Frontal cortex (tissue), 4 donors: Measurements from ENCODE around the gene GABRR3. TPM values are rescaled to one million over a fixed set of nuclear protein-coding genes. Genes with fewer than 3 reads are reported as not detected.
"Not testable (repeated sequence)": the region's sequence is repeated elsewhere in the genome, so short reads cannot be mapped to it uniquely, and the experiment has no call there.

ENCODE experiments used
- DNase-seq, 2 donors: peaks; one replicate each; pipeline ENCODE4 v3.0.0; 2012; ENCODE audit warnings: low spot score in 2 of 2
- FAIRE-seq: peaks from 2 replicates; lab custom pipeline; 2012; peaks lifted over from hg19 to GRCh38; lab: Jason Lieb, UNC
- total RNA-seq: library from RNA; depleted of rRNA; stranded (reverse); fragments of >200 nt; gene quantifications from one replicate; pipeline ENCODE4 v1.2.3, GENCODE V29; 2014
- donor health status: control.
- donor health status: control.
- donor health status: control.

The GABRR3 gene
- total RNA-seq, 1 donor from 2014 or later, result not detected

DNA sequence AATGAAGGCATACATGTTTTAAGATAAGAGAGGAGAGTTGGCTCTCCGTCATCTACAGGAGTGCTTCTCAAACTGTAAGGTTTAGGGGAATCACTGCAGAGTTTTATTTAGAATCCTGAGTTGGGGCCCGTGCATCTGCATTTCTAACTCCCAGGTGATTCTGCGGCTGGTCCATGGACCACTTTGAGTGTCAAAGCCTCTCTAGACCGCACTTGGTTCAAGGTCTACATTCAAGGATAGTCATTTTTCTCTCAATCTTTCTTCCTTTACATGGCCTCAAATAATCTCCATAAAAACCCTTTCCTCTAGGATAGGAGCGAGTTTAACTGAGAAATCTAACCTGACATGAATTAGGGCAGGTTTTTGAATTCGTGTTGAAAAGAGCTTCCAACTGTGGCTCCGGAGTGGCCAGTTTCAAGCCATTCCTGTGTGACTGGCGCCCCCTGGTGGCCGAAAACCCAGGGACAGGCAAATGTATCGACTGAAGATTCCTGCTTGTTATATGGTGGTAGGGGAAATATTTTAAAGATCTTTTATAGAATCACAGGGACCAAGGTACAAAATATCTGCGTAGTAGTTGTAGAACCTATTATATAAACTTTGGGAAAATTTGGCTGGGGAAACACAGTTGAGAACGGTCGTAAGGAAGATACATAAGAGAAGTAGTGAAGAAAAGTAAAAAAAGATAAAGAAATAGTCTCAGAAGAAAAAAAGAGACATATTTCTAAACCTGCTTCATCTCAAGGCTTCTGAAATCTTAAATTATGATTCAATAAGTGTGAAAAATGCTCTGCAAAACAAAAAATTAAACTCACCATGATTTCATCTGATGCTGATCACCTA lies 11.9 kb downstream of the GABRR3 start:
- DNase-seq (peak; percentile 20 to 30), FAIRE-seq (peak; percentile 59)

DNA sequence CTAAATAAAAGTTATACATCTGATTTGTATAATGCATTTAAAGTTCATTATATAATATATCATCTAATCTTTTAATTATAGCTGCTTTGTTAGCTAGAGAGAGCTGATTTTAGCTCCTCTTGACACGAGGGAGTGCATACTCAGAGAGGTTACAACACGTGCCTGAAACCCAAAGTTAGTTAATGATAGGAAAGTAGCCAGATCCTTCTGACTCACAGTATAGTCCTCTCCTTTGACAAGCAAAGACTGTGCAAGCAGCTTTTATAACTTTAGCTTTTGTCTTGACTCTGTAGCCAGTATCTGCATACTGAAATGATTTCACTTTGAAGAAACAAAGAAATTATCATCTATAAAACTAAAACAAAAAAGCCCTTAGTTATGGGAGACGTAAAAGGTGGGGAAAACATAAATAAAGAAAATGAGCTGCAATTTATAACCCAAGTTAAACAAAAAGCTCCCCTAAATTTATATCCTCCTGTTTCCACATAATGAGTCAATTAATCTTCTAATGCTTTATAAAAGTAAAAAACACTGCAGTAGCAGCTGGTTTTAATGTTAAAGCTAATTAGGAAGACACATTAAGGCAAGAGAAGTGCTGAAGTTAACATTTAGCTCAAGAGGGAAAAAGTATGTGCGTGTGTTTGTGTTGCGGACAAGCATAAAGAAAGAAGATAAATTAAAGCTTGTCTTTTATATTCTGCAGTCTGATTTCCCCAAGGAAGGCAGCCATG lies 13.1 kb downstream of the GABRR3 start:
- no peak for DNase-seq

DNA sequence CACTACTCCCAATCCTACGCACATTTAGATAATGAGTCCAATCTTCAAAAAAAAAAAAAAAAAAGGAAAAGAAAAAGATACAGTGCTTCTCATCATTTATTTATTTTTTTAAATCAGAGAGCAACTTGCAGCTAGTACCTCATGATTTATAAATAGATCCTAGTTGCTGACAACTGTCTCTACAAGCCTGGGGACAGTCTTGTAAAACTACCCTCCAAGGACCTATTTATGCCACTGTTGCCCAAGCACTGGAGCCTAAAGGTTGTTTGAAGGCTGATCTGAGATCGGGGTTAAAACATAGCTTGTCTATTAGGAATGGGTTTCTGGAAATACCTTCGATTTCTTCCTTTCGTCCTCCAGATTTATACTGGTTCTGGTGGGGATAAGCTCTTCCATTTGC lies 14.7 kb downstream of the GABRR3 start:
- FAIRE-seq, result no peak
- DNase-seq, result no peak

More for the DNA sequence above, 13.1 kb downstream of the GABRR3 start:
- no peak for FAIRE-seq

DNA sequence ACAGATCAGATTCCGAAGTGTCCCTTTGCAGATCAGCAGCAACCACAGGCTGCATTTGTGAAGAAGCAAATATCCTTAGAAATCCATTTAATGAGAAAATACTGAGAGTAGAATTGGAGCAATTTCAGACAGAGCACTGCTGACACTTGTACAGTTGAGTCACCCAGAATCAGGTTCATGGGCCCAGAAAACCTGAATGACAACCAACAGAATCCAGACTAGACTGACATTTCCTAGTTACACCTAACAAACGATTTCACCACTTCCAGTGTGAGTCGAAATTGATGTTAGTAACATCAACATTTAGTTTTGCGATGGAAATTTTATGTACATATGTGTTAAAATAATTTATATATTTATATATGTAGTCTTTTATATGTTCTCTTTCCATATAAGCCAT lies 16.8 kb downstream of the GABRR3 start:
- FAIRE-seq, result no peak
- DNase-seq, result no peak

DNA sequence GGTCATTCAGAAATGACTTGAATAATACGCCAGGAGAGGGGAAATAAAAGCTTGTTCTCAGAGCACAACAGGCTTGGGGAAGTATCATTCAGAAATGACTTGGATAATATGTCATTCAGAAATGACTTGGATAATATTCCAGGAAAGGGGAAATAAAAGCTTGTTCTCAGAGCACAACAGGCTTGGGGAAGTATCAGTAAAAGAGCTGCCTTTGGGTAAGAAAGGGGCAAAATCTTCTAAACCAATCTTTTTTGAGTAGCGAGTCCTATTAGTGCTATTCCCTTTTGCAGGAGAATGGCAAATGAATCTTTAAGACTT lies 20.9 kb downstream of the GABRR3 start:
- FAIRE-seq, result no peak
- no peak for DNase-seq

DNA sequence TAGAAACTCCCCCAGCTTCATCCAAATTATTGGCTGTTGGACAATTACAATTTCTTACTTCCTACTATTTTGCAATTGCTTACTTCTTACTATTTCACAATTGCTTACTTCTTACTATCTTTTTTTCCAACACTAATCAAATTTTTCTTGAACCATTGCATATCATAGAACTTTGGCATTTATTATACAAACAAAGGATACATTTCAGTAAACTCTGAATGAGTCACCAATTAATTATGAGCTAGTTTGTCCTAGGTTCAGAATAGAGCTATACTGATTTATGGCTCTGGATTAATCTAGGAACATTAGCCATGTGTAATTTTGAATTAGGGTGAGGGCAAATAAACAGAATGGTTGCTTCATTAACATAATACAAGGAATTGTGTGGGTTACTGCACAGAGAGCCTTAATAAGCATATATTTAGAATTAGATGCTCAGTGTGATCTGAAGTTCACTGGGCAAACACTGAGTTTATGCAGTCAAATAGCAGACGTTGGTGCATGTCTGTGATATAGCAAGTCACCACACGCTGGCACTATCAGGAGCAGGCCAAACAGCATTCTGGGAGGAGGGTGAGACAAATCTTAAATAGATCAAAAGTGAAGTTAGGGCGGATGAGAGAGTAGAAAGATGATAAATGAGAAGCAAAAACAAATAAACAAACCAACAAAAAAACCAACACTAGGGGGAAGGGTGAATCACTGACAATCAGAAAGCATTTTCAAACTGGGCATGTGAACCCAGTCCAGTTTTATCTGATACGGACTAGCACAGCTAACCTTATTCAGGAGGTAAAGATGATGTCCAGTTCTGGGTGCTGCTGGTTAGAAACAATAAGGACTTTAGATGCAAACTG lies 21.5 kb downstream of the GABRR3 start:
- DNase-seq, result no peak

DNA sequence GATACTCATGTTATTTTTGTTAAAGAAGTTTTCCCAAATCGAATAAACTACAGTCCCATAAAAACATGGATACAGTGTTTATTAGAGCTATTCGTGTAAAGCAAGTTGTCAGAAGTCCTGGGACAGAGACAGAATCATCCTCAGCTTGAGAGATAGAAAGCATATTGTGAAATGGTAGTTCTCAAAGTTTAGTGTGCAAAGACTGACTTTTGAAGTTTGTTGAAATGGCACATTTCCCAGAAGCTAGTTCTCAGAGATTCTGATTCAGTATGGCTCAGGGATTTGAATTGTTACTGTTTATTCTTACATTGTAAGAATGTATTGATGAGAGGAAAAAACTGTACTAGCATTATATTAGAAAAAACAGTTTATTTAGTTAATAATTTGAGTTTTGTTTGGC lies 22.1 kb downstream of the GABRR3 start:
- FAIRE-seq (peak; percentile 53), DNase-seq (no peak)

More for the DNA sequence above, 21.5 kb downstream of the GABRR3 start:
- no peak for FAIRE-seq

DNA sequence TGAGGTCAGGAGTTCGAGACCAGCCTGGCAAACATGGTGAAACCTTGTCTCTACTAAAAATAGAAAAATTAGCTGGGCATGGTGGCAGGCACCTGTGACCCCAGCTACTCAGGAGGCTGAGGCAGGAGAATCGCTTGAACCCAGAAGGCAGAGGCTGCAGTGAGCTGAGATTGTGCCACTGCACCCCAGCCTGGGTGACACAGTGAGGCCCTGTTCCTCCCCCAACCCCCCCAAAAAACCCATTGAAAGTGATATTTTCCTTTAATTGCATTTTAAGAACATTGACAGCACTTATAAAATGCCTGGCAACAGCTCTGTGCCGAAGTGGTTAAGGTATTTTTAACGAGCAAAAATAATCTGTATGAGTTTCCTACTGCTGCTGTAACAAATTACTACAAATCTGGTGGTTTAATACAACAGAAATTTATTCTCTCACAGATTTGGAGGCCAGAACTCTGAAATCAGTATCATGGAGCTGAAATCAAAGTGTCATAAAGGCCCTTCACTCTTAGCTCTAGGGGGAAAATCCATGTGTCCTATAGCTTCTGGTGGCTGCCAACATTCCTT lies 24.1 kb downstream of the GABRR3 start:
- DNase-seq, FAIRE-seq: not testable (repeated sequence)

DNA sequence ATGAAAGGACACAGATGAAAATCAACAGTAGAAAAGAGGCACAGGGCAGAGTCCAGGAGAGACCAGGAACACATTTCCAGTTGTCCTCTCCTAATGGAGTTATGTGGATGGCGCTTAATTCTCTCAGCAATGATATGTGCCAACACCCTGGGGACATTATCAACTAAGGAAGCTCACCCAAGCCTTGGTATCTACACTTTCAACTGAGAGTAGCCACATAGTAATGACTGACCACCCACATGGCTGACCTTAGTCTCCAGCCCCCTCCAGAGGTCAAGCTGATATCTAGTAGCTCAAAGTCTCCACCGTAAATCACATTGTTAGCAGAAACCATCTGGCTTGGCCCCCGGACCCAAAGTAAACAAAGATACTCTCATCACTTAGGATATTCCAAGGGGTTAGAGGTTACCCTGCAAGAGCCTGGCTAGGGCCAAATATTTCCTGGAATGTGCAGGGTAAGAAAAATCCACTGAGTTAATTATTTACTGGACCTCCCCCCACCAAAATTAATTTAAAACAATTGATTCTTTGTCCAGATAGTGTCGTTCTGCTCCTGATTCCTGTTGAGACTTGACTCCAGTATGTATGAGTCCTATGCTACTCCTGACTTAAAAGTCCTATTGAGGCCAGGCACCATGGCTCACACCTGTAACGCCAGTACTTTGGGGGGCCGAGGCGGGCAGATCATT lies 24.8 kb downstream of the GABRR3 start:
- no peak for FAIRE-seq

DNA sequence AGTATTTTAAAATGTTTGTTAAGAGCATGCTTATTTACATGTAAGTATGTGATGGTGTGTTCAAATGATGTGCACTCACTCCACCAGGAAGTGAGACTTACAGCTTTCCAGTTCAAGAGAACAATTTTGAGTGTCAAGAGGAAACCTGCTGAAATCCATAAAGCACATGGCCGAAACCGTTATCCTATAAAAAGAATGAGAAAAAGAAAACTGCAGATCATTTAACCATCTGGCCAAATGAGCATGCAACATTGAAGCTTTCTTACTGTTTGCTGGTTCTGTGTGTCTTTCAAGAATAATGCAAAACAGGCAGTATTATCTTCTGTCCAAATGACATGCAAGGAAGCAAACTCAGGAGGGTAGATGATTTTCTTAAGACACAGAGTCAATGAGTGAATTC lies 26.3 kb downstream of the GABRR3 start:
- DNase-seq, result no peak
- no peak for FAIRE-seq

More for the DNA sequence above, 24.8 kb downstream of the GABRR3 start:
- DNase-seq, result no peak

DNA sequence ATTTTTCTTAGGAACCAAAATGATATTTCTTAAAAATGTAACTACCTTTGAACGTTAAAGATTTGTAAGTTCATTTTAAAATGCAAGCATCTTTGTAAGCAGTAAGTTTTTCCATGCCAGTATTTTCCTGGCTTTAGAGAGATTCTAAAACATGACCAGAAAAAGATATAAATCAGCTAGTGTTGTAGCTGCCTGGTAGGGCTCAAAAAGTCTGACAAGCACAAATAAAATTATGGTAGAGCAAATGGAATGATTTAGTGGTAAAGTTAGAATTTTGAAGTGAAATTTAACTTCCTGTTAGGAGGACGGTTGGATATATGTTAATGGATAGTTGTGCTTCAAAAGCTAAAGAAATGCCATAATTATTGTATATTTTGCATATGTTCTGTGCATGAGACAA lies 29.7 kb downstream of the GABRR3 start:
- FAIRE-seq, result no peak
- no peak for DNase-seq

DNA sequence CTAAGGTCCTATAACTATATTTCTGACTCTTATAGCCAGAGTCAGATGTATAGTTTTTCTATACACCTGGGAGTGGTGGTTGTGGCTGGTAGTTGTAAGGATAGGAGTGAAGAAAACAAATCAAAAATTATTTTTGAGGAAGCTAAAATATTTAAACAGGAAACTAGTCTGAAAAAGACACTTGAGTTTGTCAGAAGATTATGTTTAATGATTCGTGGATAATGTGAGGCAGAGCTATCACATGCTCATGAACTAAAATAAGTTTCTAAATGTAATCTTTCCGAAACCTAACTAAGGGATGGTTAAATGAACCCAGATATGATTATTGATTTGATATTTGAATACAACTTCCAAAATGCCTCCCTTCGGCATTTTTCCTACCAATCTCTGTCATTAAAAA lies 30.4 kb downstream of the GABRR3 start:
- FAIRE-seq, result no peak
- no peak for DNase-seq

DNA sequence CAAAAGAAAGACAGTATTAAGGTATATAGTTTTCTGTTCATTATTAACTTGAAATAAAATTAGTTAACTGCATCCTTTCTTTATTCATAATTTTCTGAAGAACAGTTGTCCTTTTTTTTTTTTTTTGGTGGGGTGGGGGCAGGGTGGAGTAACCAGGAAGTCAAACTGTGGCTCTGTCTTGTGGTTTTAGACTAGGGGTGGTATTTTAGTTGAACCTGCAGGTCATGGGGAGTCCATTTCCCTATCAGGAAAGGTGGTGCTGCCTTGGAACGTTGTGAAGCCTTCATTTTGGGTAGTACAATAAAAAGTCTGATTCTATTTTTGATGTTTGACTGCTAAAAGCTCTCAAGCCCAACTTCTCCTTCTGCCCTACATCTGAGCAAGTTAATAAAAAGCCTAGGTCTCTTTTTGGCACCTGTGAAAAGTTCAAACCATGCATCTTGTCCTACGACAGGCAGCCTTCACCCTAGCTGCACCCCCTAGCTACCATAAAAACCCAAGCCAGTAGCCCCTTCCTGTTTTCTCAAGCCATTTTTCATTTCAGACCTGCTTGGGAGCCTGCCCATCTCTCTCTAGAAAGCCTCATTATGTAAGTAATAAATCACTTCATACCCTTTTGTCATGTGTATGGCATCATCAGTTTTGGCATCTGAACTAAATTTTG lies 31.7 kb downstream of the GABRR3 start:
- FAIRE-seq, result no peak

DNA sequence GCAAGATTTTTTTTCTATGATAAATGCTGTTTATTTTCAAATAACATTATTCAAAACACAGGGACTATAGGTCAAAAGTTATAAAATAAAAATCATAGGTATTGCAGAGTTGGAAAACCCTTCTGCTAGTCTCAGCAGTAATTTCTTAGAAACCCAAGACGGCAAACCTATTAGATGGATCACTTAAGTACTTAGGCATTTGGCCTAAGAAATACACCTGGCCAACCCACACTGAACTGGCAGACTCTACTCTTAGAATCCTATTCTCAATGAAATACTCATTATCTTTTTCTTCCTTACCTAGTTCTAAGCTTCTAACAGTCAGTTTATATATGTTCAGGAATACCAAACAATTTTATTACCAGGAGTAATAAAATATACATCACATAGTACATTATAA lies 32.4 kb downstream of the GABRR3 start:
- no peak for FAIRE-seq
- no peak for DNase-seq

More for the DNA sequence above, 31.7 kb downstream of the GABRR3 start:
- DNase-seq, result no peak

DNA sequence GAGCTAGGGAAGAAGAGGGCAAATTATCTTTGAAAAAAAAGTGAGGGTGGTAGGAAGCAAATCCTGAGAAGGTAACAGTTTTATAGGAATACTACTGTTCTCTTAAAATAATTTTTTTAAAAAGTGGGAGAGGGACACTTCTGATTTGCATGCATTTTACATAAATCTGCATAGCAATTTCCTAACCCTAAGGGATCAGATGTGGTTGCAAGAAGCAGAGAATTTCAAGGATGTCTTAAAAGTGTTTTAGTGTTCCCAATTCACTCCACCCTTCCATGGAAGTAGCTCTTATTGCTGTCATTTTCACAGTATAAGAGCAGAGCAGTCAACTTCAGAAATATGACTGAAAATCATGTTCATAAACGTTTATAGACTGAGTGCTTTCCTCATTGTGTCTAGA lies 35.1 kb downstream of the GABRR3 start:
- no peak for DNase-seq
- no peak for FAIRE-seq

DNA sequence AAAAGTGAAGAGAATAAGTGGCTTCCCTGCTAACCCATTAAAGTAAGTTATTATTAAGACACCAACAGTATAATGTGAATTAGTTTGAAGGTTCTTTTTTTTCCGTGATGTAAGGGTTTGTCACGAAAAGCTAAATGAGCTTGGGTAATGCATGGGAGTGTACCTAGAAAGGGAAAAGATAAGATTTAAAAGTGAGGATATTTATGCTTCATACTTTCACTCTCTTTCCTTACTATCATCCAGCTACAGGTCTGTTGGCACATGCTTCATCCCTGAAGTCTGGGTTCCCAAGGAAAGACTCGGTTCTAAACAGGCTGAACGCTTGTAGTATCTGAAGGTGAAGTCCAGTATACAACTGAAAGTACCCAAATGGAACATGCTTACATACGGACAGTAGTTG lies 36.0 kb downstream of the GABRR3 start:
- FAIRE-seq (no peak), DNase-seq (no peak)

DNA sequence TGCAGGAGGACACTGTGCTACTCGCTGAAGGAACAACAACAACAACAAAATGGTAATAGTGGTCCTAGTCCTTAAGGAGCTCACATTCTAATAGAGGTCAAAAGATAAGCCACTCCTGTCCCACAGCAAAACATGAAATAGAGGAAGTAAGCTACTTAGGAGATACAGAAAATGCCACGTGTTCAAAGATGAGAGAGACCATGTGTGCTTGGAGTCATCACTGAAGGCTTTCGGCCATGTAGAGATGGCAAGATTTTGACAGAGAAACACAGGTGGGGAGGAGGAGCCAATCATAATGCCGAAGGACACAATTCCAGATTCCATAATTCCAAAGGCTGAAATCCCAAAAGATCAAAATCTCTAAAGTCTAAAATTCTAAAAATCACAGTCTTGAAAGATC lies 38.1 kb downstream of the GABRR3 start:
- FAIRE-seq, result no peak
- DNase-seq, result no peak

DNA sequence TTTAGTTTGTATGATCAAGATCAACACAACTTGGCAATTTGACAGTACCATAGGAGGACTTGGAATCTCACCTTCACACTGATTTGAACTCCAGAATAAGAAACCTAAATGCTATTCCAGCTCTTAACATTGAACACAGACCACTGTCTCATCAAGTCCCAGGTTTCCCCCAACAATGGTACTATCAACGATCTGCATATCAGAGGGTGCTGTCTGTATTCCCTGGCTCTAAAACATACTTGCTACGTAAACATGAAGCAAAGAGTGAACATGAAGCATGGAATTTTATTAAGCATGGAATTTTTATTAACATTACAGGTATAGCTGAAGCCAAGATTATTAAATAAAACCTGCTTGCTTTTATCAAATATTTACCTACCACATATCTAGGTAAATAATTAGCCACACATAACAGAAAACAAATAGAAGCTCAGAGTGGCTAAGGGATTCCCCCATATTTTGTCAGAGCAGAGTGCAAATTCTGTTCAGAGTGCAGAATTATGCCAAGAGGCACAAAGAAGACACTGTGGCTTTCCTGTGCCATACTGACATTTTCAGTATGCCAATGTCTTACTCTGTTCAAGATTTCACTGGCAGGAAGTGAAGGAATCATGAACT lies 40.7 kb downstream of the GABRR3 start:
- FAIRE-seq (no peak), DNase-seq (no peak)

DNA sequence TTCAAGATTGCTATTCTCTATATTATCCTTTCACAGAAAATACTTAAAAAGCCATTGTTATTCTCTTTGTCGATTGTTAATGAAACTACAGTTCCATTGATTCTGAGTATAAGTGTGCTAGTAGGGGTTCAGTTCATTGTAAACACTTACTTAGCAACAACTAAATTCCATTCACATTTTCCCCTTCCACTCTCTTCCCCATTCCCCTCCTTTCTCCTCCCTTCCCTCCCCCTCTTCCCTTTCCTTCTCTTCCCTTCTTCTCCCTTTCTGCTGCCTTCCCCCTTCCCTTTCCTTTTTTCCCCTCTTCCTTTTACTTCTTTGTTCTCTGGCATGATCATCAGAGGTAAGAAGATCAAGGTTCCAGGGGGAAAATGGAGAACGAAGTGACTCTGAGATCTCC lies 41.6 kb downstream of the GABRR3 start:
- FAIRE-seq, result no peak
- DNase-seq, result no peak
